D721Med (cell line): Measurements from ENCODE around the gene LINGO3.

ENCODE experiments used
- DNase-seq: peaks from one replicate; pipeline ENCODE4 v3.0.0; 2011; ENCODE audit warnings: low spot score; ENCODE audit not compliant: insufficient read length
- FAIRE-seq: peaks from 2 replicates; lab custom pipeline; 2011; peaks lifted over from hg19 to GRCh38; lab: Jason Lieb, UNC
- TF ChIP-seq, protein P1 (sequence below): IDR thresholded peaks from 2 replicates; pipeline ENCODE4 v1.5.1; 2012; ENCODE audit warnings: mild to moderate bottlenecking, control low read depth; ENCODE audit not compliant: insufficient read depth; ENCODE audit errors: missing control alignments

Gene LINGO3, protein sequence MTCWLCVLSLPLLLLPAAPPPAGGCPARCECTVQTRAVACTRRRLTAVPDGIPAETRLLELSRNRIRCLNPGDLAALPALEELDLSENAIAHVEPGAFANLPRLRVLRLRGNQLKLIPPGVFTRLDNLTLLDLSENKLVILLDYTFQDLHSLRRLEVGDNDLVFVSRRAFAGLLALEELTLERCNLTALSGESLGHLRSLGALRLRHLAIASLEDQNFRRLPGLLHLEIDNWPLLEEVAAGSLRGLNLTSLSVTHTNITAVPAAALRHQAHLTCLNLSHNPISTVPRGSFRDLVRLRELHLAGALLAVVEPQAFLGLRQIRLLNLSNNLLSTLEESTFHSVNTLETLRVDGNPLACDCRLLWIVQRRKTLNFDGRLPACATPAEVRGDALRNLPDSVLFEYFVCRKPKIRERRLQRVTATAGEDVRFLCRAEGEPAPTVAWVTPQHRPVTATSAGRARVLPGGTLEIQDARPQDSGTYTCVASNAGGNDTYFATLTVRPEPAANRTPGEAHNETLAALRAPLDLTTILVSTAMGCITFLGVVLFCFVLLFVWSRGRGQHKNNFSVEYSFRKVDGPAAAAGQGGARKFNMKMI

DNA sequence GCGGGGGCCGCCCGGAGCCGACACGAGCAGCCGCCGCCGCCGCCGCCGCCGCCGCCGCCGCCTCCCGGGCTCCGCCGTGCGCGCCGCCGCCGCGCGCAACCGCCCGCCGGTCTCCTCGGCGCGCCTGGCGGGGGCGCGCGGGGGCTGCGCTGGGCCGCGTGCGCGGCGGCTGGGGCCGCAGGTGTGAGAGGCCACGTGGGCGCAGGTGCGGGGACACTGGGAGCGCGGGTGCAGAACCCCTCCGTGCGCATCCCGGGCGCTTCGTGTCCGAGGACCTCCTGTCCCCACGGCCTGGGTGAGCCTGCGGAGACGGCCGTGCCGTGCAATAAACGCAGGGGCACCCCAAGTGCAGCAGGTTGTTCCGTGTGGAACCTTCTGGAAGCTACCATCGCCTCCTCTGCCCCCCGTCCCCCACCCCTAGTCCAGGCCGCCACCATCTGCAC lies at the start of gene LINGO3:
Gene LINGO3 (minus strand): TSS at position 41 of the 443 bp plus-strand sequence. CDS start 16,378 bp downstream, outside the sequence.
- TF ChIP-seq, protein P1, sequence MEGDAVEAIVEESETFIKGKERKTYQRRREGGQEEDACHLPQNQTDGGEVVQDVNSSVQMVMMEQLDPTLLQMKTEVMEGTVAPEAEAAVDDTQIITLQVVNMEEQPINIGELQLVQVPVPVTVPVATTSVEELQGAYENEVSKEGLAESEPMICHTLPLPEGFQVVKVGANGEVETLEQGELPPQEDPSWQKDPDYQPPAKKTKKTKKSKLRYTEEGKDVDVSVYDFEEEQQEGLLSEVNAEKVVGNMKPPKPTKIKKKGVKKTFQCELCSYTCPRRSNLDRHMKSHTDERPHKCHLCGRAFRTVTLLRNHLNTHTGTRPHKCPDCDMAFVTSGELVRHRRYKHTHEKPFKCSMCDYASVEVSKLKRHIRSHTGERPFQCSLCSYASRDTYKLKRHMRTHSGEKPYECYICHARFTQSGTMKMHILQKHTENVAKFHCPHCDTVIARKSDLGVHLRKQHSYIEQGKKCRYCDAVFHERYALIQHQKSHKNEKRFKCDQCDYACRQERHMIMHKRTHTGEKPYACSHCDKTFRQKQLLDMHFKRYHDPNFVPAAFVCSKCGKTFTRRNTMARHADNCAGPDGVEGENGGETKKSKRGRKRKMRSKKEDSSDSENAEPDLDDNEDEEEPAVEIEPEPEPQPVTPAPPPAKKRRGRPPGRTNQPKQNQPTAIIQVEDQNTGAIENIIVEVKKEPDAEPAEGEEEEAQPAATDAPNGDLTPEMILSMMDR = no peak
- no peak for DNase-seq
- FAIRE-seq = no peak

DNA sequence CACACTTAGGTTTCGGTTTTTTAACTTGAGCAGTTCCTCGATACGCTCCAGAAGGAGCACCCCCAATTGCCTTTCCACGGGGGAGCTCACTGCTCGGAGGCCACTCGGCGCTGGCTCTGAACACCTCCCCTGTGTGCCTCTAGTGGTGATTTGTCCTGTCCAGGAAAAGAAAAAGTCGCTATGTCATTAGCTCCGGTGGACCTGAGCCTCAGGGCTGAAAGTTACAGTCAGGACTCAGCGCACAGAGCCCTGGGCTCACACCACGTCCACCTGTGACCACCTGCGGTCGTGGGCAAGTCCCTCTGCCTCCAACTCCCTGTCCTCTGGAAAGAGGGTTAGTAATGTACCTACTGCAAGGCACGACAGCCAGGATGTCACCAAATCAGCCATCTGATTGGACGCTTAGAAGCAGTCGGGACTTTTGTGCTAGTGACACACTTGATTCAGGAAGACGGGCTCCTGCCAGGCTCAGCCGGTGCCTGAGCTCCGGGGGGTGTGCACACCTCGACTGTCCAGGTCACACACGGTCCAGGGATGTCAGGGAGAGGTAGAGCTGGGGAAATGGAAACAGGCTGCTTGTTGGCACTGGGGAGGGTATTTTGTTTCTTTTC lies 48.2 kb upstream of the LINGO3 start:
- TF ChIP-seq, protein P1 = no peak
- DNase-seq (no peak), FAIRE-seq (no peak)

DNA sequence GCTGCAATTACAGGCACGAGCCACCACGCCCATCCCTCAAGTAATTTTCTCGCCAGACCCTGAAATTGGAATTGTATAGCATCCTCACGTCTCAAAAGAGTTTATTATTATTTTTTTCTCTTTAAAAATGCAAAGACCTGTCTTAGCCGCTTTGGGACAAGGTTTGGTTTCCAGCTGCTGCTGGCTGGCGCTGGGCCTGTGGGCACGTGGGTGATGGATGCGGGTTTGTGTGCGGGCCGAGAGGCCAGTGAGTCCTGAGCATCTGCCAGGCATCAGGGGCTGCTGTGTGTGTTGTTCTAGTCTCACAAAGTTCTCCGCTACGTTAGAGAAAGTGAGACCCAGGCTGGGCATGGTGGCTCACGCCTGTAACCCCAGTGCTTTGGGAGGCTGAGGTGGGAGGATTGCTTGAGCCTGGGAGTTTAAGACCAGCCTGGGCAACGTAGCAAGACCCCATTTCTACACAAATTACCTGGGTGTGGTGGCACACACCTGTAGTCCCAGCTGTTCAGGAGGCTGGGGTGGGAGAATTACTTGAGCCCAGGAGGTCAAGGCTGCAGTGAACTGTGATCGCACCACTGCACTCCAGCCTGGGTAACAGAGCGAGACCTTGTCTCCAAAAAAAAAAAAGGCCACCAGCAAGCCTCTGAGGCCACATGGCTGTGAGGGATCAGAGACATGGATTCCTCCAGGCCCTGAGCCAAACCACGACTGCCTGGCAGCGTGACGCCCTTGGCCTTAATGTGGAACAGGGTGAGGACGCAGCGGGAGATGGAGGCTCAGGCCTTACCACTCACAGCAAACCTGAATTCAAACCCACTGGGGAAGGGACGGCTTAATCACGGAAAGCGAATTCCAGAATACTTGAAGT lies 47.4 kb upstream of the LINGO3 start:
- TF ChIP-seq, protein P1 = no peak
- DNase-seq (no peak), FAIRE-seq (no peak)

DNA sequence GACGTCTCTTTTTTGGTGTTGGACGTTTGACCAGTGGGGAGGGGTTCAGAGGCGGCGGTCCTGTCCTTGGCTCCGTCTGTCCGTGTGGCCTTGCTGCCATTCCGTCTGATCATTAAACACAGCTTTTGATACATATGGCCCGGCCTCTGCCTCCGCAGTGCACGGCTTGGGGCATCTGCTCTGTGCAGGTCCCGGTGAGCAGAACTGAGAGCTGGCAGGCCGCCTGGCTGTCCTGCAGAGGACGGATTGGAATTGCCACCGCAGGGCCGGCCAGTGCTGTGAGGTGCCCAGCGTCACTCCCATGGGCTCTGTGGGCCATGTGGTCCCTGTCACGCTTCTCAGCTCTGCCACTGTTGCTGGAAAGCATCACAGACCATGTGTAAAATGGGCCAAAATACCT lies 46.7 kb upstream of the LINGO3 start:
- TF ChIP-seq, protein P1 = no peak
- no peak for FAIRE-seq
- no peak for DNase-seq

DNA sequence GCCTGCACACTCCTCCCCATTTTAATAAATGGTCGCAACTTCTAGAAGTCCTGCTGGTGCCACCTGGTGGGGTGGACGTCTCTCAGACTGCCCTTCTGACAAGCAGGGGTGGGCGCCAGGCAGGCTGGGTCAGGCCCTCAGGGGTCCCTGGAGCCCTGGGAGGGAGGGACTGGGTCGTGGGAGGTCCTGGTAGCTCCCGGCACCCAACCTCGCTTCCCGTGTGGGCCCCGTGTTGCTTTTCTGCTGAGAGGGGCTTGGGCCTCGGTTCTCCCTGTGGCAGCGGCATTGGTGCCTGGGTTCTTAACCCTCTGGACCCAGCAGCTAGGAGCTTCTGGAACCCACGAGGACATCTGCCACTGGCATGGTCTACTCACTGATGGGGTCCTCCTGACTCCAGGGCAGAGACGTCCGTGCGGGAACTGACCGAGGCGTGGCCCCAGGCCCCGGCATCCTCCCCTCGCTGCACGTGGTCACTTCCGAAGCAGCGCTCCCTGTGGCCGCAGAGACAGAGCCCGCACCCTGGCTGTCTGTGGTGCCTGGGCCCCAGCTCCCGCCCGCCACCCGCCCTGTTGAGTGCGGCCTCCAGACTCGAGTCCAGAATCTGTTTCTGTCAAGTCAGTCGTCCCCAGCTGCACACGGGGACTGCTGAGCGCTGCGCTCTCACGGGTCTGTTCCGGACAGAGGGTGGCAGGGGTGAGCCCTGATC lies 46.1 kb upstream of the LINGO3 start:
- TF ChIP-seq, protein P1 = no peak
- no peak for FAIRE-seq
- no peak for DNase-seq

DNA sequence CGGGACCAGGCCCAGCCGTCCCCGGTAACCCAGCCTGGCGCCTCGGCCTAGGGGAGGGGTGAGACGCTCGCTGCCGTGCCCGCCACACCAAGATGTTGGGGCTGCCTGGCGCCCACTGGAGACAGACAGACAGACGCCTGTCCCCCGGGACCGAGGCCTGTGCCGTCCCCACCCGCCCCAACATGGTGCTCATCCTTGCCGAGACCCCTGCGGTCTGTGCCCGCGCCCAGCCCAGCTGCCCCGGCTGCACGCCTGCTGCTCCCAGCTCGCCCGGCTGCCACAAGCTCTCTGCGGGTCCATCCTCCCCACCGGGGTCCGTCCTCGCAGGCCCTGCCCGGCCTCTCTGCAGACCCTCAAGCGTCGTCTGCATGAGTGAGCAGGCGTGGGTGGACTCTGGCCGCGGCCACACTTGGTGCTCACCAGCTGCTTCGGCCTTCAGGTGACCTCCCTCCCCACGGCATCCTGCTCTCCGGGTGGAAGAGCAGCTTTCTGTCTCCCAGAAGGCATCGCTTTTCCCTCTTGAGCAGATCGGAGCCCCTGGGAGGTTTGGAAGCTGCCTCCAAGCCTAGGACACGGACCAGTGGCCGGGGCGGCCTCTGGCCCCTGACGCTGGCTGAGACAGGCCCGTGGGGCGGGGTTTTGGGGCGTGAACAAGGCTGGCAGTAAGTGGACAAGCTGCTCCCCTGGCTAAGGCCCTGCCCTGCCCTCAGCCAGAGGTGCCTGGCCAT lies 45.4 kb upstream of the LINGO3 start:
- TF ChIP-seq, protein P1 = no peak
- no peak for FAIRE-seq
- no peak for DNase-seq
